GM12872 (cell line): ENCODE measurements around the gene PACRG.

Experiments used
- CTCF ChIP-seq: IDR thresholded peaks from 3 replicates; pipeline ENCODE4 v1.5.1; 2011; ENCODE audit warnings: low read depth, mild to moderate bottlenecking, low read length, moderate library complexity; ENCODE audit not compliant: insufficient read depth

Gene PACRG

GRCh38 chr6:163249651-163250101 lies 521.9 kb downstream of the PACRG start:
- TF ChIP-seq CTCF, result no peak

- TF ChIP-seq CTCF, result no peak
Measured at GRCh38 chr6:163250116-163250515, 522.3 kb downstream of the PACRG start.

GRCh38 chr6:163252061-163252591 lies 524.4 kb downstream of the PACRG start:
- TF ChIP-seq CTCF, result no peak

GRCh38 chr6:163253556-163254213 lies 525.9 kb downstream of the PACRG start:
- TF ChIP-seq CTCF, result no peak

GRCh38 chr6:163254341-163254835 lies 526.6 kb downstream of the PACRG start:
- TF ChIP-seq CTCF, result no peak

- no peak for TF ChIP-seq CTCF
Measured at GRCh38 chr6:163255265-163255664, 527.5 kb downstream of the PACRG start.

- no peak for TF ChIP-seq CTCF
Measured at GRCh38 chr6:163259689-163260088, 531.9 kb downstream of the PACRG start.
